GM18519 (cell line): ENCODE measurements around the gene SLC37A4.
"Not testable (repeated sequence)": the region's sequence is repeated elsewhere in the genome, so short reads cannot be mapped to it uniquely, and the experiment has no call there.

ENCODE experiments used
- ATAC-seq: cut with Tn5 transposase; IDR thresholded peaks from one replicate; pipeline ENCODE4 v1.9.1; 2021; ENCODE audit warnings: mild to moderate bottlenecking, moderate library complexity; ENCODE audit not compliant: unreplicated experiment, low FRiP score

SLC37A4 gene

DNA sequence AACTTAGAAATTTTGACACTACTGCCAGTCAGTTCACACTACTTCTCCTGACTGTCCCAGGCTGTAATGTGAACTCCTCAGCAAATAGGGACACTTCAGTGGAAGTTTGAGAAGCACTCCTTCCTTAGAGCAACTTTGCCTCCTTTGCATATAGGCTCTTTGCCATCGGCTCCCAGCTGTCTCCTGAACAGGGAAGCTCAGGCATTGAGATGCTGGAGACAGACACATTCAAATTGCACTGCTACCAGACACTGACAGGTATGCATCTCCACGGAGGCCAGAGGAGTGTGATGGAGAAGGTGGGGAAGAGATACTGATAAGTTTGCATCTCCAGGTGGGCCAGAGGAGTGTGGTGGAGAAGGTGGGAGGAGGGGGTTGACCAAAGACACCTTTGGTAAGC, 10.7 kb downstream of the SLC37A4 start:
- no peak for ATAC-seq

DNA sequence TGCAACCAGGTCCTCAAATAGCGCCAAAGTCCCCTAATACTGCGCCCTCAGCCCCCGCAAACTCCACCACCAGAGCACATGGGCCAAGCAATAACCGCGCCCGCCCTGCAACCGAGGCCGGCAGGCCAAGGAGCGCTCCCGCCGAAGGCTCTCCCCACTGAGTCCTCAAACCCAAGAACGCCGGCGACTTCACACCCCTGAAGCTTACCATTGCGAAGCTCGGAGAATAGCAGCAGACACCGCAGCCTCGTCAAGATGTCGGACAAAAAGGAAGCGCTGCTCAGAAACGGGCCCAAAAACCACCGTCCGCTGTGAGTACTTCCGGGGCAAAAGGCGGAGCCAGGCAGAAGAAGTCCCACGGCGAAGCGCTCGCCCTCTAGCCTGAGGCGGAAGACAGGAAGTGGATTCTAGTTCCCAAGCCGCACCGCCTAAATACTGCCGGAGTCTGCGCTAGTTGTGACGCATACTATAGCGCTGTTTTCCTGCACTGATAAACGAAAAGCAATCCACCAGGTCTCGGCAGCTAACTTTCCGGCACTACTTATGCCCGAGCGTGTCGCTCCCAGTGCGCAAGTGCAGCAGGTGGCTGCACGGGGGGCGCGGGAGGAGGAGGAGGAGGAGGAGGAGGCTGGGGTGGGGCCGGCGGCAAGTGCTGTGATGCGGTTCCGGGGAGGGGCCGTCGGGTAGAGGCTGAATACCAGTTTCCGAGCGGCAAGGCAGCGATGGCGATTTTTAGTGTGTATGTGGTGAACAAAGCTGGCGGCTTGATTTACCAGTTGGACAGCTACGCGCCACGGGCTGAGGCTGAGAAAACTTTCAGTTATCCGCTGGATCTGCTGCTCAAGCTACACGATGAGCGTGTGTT, 12.4 kb downstream of the SLC37A4 start, which contains the start of the genes RPS25 and TRAPPC4:
Gene RPS25, minus strand, starts transcription at position 270 of the 865 bp plus-strand sequence. Its CDS starts 59 bp downstream, at position 211.
Gene TRAPPC4, plus strand, starts transcription at position 693 of the 865 bp plus-strand sequence. Its CDS starts 30 bp downstream, at position 723.
- peak; percentile 73 for ATAC-seq

DNA sequence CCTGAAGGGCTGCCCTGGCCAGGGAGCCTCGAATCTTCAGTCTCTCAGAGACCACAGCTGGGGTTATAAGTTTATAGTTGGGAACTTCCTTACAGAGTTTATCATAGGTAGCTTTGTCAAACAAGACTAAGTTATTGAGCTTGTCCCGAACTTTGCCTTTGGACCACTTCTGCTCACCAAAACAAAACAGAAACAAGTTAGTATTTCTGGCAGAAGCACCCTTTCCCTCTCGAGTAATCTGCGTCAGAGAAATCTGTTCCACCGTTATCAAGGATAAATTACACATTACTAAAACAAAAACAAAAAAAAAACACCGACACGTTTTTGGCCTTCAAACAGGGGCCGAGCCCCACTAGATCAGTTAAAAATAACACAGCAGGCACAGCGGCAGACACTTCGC, 13.3 kb downstream of the SLC37A4 start:
- ATAC-seq, result not testable (repeated sequence)

DNA sequence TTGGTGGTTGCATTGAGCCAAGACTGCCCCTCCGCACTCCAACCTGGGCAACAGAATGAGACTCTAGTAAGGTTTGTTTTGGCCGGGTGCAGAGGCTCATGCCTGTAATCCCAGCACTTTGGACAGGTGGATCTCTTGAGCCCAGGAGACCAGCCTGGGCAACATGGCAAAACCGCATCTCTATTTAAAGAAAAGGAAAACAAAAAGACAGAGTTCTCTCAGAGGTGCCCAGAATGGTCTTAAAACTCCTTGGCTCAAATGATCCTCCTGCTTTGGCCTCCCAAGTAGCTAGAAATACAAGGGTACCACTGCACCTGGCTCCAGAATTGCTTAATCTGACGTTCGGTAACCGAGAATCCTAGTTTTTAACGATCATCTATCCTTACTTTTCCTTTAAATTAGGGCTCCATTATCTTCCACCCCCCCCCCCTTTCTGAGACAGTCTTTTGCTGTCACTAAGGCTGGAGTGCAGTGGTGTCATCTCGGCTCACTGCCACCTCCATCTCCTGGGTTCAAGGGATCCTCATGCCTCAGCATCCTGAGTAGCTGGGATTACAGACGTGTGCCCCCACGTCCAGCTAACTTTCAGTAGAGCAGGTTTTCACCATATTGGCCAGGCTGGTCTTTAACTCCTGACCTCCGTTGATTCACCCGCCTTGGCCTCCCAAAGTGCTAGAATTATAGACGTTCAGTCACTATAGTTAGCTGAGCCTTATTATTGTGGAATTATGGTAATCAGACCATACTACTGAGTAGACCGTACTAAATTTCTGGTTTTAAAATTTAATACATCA, 14.3 kb downstream of the SLC37A4 start:
- ATAC-seq, result no peak

DNA sequence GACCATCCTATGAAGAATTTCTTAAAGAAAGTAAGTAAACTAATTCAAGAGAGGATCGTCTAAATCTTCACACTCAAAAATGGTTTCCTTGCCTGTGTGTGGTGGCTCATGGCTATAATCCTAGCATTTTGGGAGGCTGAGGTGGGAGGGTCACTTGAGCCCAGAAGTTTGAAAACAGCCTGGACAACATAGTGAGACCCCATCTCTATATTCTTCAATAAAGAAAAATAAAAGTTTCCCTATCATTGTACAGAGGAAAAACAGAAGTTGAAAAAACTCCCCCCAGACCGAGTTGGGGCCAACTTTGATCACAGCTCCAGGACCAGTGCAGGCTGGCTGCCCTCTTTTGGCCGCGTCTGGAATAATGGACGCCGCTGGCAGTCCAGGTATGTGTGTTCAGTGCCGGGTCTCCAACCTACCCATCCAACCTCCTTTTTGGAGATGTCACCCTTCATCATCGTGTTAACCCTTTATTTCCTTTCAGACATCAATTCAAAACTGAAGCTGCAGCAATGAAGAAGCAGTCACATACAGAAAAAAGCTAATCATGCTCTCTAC, 15.5 kb downstream of the SLC37A4 start:
- no peak for ATAC-seq

DNA sequence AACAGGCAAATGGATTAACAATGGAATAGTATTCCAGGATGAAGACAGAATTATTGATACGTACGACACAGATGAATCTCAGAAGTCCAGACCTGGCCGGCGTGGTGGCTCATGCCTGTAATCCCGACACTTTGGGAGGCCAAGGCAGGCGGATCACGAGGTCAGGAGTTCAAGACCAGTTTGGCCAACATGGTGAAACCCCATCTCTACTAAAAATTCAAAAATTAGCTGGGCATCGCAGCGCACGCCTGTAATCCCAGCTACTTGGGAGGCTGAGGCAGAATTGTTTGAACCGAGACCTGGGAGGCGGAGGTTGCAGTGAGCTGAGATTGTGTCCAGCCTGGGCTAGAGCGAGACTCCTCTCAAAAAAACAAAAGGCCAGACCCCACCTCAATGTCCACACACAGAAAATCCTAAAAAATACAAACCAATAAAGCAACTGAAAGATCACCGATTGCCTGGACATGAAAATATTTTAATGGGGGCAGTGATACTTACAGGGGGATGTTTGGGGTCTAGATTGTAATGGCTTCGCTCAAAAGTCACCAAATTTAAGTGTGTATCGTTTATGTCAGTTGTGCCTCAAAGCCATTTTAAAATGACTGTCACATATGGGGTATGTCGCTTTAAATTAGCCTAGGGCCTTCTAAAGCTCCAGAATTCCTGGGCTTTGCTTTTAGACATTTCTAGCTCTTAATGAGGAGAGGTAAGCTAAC, 16.3 kb downstream of the SLC37A4 start:
- no peak for ATAC-seq

DNA sequence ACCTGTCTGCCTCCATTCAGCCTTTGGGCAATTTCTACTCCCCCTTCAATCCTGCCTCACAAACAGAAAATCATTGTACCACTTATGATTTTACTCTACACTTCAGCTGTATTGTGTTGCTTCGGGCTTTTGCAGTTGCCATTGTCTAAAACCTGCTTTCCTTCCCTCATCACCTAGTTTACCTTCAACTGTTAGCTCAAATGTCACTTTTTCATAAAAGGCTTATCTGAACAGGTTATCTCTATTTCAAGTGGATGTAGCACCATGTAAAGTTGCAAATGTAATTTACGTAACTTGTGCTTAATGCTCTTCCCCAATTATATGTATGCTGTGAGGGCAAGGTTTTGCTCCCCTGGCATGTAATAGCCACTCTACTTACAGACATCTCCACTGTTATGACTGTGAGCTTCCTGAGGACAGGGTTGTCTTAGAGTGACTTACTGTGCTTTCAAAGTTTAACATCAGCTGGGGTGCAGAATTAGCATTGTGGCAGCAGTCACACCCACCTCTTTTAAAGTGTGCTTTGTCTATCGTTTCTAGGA, 18.0 kb downstream of the SLC37A4 start:
- ATAC-seq, result no peak

DNA sequence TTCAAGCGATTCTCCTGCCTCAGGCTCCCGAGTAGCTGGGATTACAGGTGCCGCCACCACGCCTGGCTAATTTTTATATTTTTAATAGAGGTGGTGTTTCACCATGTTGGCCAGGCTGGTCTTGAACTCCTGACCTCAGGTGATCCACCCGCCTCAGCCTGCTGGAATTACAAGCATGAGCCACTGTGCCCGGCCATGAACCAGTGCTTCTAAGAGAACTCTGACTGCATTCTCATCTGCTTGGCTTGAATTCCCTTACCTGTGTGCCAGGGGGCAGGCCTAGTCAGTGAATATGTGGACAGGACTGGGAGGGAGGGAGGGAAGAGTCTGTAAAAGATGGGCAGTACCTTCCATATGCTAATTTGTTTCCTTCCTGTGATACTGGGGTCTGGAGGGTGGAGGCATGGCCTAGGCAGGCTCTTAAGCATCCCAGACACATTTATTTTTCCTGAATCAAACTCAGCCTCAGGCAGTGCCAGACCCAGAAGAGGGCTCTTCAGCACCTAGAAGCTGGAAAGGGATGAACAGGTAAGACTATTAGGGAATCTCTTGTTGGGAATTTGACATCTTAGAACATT, 19.1 kb downstream of the SLC37A4 start:
- ATAC-seq, result no peak

DNA sequence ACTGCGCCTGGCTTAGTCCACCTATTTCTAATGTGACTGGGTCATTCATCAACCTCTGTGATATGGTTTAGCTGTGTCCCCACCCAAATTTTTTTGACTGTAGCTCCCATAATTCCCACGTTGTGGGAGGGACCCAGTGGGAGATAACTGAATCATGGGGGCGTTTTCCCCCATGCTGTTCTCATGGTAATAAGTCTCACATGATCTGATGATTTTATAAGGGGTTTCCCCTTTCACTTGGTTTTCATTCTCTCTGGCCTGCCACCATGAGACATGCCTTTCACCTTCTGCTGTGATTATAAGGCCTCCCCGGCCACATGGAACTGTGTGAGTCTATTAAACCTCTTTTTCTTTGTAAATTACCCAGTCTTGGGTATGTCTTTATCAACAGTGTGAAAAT, 24.0 kb downstream of the SLC37A4 start:
- ATAC-seq, result no peak

DNA sequence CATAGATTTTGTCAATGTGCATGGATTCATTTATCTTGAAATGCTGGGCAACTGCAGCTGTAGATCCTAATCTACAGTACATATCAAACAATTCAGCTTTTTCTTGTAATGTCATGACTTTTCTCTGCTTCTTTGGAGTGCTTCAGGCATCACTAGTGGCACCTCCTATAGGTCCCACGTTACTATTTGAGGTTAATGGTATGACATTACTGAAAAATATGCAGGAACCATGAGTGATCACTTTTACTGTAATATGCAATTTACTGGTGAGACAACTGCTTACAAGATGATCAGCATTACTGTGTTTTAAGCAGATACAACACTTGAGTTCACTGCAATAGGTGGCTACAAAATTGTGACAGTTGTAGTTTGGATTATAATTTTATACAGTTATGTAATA, 29.8 kb downstream of the SLC37A4 start:
- no peak for ATAC-seq

DNA sequence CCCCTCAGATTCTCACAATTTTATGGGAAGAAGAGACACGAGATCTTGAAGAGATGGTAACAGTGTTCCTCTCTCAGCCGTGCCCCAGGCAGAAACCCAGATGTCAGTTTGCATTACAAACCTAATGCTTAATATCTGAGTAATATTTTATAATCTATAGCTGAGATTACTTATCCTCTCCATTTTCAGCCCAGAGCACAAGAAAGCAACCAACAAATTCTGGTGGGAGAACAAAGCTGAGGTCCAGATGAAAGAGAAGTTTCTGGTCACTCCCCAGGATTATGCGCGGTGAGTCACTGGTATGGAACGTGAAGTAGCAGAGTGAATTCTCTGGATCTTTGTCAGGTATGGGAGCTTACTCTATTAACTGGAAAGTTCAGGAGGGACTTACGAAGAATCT, 31.9 kb downstream of the SLC37A4 start:
- no peak for ATAC-seq

DNA sequence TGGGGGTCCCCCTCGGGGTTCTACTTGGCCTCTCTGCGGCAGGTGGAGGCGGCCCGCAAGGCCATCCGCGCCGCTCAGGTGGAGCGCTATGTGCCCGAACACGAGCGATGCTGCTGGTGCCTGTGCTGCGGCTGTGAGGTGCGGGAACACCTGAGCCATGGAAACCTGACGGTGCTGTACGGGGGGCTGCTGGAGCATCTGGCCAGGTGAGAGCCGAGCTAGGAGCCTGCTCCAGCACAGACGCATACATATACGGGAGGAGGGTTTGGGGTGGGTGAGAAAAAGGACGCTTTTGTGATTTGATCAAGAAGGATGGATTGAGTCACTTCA, 32.3 kb downstream of the SLC37A4 start:
- no peak for ATAC-seq

DNA sequence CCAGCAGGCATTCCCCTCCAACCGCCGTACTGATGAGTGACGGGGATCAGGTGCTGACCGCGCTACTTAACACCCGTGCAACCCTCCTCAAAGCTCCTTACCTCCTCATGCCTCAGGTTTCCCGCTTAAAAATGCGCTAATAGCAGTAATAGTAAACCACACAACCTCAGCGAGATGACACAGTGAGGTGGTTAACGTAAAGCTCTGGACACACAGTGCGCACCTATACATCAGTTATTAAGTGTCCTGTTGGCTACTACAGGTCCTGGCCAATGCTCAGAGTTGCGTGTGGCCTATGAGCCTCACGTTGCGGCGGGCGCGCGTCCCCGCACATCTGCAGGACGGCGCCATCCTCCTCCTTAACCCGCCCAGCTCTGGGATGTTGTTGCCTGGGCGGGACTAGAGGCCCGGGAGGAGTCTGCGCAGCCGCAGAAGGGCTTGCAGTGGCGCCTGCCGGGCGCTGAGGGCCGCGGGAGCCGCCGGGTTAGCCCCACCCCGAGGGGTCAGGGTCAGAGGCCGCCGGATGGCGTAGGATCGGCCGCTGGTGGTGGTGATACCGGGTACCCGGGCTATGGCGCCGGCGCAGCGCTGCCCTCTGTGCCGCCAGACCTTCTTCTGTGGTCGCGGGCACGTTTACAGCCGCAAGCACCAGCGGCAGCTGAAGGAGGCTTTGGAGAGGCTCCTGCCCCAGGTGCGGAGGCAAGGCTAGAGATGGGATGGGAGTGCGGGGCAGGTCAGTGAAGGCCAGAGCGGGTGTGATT, 32.9 kb downstream of the SLC37A4 start, which contains the start of gene CENATAC:
Gene CENATAC, plus strand, starts transcription at position 512 of the 761 bp plus-strand sequence. Its CDS starts 60 bp downstream, at position 572.
- peak; percentile 90 for ATAC-seq

DNA sequence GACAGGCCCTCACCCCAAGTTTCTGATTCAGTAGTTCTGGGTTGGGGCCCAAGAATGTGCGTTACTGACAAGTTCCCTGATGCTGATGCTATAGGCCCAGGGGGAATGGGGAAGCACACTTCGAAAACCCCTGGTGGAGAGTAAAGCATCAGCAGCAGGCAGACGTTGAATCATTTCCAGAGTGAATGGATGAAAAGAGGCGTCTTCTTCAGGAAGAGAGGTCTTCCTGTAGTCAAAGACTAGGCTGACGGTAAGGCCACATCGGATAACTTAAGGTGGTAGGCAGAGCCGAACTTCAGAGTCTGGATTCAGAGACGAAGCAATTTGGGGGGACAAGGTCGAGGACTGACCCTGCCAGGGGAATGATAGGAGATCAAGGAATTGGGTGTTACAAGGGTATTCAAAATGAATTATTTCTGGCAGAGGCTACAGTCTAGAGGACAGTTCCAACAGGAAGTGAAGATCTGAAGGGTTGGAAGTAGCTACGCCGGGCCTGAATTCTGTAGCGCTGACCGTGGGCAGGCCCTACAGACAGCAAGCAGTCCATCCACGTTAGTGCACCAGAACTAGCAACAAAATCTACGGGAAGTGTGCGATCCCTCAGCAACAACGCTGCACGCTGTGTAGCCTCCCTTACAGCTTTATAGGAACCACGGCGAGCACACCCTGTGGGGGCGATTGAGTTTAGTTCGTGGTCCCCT, 33.6 kb downstream of the SLC37A4 start:
- ATAC-seq, result no peak

DNA sequence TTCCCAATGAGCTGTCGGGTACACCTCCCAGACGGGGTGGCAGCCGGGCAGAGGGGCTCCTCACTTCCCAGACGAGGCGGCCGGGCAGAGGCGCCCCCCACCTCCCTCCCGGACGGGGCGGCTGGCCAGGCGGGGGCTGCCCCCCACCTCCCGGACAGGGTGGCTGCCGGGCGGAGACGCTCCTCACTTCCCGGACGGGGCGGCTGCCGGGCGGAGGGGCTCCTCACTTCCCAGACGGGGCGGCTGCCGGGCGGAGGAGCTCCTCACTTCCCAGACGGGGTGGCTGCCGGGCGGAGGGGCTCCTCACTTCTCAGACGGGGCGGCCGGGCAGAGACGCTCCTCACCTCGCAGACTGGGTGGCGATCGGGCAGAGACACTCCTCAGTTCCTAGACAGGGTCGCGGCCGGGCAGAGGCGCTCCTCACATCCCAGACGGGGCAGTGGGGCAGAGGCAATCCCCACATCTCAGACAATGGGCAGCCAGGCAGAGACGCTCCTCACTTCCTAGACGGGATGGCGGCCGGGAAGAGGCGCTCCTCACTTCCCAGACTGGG, 39.1 kb downstream of the SLC37A4 start:
- ATAC-seq, result not testable (repeated sequence)

DNA sequence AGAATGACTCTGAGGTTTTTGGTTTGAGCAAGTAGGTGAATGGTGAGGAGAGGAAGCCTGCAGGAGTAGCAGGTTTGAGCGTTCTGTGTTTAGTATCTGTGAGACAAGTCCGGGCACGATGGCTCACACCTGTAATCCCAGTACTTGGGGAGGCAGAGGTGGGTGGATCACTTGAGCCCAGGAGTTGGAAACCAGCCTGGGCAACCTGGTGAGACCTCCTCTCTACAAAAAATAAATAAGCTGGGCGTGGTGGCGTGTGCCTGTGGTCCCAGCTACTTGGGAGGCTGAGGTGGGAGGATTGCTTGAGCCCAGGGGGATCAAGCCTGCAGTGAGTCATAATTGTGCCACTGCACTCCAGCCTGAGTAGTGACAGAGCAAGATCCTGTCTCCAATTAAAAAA, 42.4 kb downstream of the SLC37A4 start:
- ATAC-seq, result no peak

DNA sequence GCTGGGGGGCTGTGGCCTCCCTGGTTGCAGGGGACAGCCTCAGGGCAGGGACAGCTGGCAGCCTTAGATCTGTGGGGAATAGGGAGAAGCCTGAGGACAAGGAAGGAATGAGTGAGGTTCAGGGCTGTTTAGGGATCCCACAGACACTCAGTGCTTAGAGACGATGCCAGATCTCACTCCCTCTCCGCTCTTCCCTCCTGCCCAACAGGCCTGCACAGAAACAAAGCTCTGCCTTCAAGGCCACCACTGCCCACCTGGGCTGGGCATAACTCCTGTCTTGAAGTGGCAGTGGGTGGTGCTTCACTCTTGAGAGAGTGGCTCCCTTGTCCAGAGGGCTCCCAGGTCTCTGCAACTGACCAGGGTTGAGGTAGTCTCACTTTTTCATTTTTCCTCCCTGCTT, 45.9 kb downstream of the SLC37A4 start:
- no peak for ATAC-seq

DNA sequence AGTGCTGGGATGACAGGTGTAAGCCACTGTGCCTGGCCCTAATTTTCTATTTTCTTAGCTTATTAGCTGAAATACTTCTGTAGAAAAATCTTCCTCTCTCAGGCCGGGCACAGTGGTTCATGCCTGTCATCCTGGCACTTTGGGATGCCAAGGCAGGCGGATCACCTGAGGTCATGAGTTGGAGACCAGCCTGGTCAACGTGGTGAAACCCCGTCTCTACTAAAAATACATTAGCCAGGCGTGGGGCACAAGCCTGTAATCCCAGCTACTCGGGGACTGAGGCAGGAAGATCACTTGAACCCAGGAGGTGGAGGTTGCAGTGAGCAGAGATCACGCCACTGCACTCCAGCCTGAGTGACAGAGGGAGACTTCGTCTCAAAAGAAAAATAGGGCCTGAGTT, 46.3 kb downstream of the SLC37A4 start:
- not testable (repeated sequence) for ATAC-seq
